HFFc6 (cell line): ENCODE measurements around the gene NHP2. TPM values are rescaled to one million over a fixed set of nuclear protein-coding genes. Genes with fewer than 3 reads are reported as not detected.

Experiments used
- DNase-seq: peaks from one replicate; pipeline ENCODE4 v3.0.0-alpha.2; 2018
- H3K27ac Mint-ChIP-seq: 2 replicates; pipeline ENCODE4 v1.8.0; 2020; ENCODE audit warnings: mild to moderate bottlenecking, mixed read lengths
- H3K27me3 Mint-ChIP-seq: 2 replicates; pipeline ENCODE4 v1.8.0; 2021; ENCODE audit warnings: mild to moderate bottlenecking, moderate library complexity, mixed read lengths; ENCODE audit not compliant: insufficient read depth
- H3K36me3 Mint-ChIP-seq: 2 replicates; pipeline ENCODE4 v1.8.0; 2021; ENCODE audit warnings: low read depth, mixed read lengths
- H3K4me1 Mint-ChIP-seq: 2 replicates; pipeline ENCODE4 v1.8.0; 2020; ENCODE audit warnings: low read depth, mixed read lengths
- H3K4me3 Mint-ChIP-seq: 2 replicates; pipeline ENCODE4 v1.8.0; 2020; ENCODE audit warnings: mild to moderate bottlenecking, moderate library complexity, mixed read lengths
- H3K9me3 Mint-ChIP-seq: 2 replicates; pipeline ENCODE4 v1.8.0; 2020; ENCODE audit warnings: mild to moderate bottlenecking, mixed read lengths
- CTCF ChIP-seq: fragments of 200-600 bp; sonication (generic); IDR thresholded peaks from 2 replicates; pipeline ENCODE4 v1.5.0; 2021; ENCODE audit warnings: antibody characterized with exemption, mild to moderate bottlenecking
- total RNA-seq, 6 experiments: library from RNA; stranded (reverse); fragmentation: NEBNext Ultra II Directional; extraction: Animal tissue kit (Norgen Biotek cat#: 25700); gene quantifications; 2 replicates in 1 of 6; 3 replicates in 5 of 6; pipeline ENCODE4 v1.2.3, GENCODE V29; 2021

The NHP2 gene
- total RNA-seq, 6 experiments from 2014 or later, result 172 to 204 (median 184) TPM

DNA sequence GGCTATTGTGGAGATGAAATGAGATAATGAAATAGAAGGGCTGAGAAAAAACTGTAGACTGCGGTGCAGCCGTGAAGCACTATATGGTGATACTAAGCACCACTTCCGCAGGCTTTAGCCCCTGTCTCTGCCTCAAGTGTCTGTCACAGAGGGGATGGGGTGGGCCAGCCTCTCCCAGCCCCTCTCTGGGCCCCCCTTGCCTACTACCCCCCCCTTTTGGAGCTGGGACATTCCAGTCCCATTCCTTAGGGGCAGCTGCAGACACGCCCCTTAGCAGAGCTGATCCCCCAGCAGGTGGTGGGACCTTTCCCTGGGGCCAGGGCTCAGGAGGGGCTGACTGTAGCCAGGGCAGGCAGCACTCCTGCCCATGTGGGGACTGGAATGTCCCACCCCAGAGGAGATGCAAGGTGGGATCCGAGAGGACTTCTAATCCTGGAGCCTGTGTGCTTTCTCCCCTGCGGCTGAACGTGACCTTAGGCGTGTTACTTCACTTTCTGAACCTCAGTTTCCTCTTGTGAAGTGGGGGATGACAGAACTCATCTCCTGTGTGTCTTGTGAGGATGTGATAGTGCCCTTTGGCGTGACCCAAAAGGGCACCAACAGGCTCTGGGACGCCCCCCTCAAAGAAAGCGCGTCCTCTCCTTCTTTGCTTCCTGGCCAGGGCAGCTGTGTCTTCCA lies 38.4 kb downstream of the NHP2 start:
- TF ChIP-seq CTCF, result no peak
- no peak overlapping the region for H3K4me3 Mint-ChIP-seq
- H3K9me3 Mint-ChIP-seq, result peaks cover 5% of the 10 kb centered on the region; the same call in 1 of the 2 replicates
- DNase-seq, result no peak
- no peaks in the 10 kb centered on the region; the same call in 1 of the 2 replicates for H3K36me3 Mint-ChIP-seq
- H3K4me1 Mint-ChIP-seq, result no peaks in the 10 kb centered on the region
- H3K27ac Mint-ChIP-seq, result no peak overlapping the region
- H3K27me3 Mint-ChIP-seq, result peaks cover 30% of the 10 kb centered on the region

GRCh38 chr5:178114325-178115135 lies 39.2 kb downstream of the NHP2 start:
- Mint-ChIP-seq H3K27ac (no peak overlapping the region), H3K36me3 (no peaks in the 10 kb centered on the region; the same call in 1 of the 2 replicates), H3K9me3 (peaks cover 5% of the 10 kb centered on the region; the same call in 1 of the 2 replicates), H3K4me3 (0 out of 2 replicates have a peak overlapping the region, but pooled peaks have one; percentile 26), H3K27me3 (peaks cover 30% of the 10 kb centered on the region), H3K4me1 (no peaks in the 10 kb centered on the region)
- DNase-seq, result no peak
- no peak for TF ChIP-seq CTCF

- Mint-ChIP-seq H3K36me3 (no peaks in the 10 kb centered on the region; the same call in 1 of the 2 replicates), H3K27me3 (peaks cover 30% of the 10 kb centered on the region), H3K4me3 (0 out of 2 replicates have a peak overlapping the region, but pooled peaks have one; percentile 26), H3K4me1 (no peaks in the 10 kb centered on the region), H3K27ac (no peak overlapping the region), H3K9me3 (peaks cover 5% of the 10 kb centered on the region; the same call in 1 of the 2 replicates)
- DNase-seq, result no peak
- no peak for TF ChIP-seq CTCF
Observed at GRCh38 chr5:178113841-178114324, 39.8 kb downstream of the NHP2 start.

GRCh38 chr5:178113141-178113787 lies 40.4 kb downstream of the NHP2 start, which contains the start of gene N4BP3:
Gene N4BP3 (plus strand): TSS chr5:178113532. CDS start chr5:178119584, 6,052 bp downstream.
- no peaks in the 10 kb centered on the region; the same call in 1 of the 2 replicates for H3K36me3 Mint-ChIP-seq
- H3K4me3 Mint-ChIP-seq, result peak within 1 kb of the TSS; percentile 65
- DNase-seq, result no peak
- peaks cover 33% of the 10 kb centered on the region for H3K27me3 Mint-ChIP-seq
- H3K9me3 Mint-ChIP-seq, result peaks cover 5% of the 10 kb centered on the region; the same call in 1 of the 2 replicates
- H3K4me1 Mint-ChIP-seq, result no peaks in the 10 kb centered on the region
- H3K27ac Mint-ChIP-seq, result no peak within 1 kb of the TSS
- no peak for TF ChIP-seq CTCF

GRCh38 chr5:178112545-178112944 lies 41.1 kb downstream of the NHP2 start:
- no peak for TF ChIP-seq CTCF
- H3K4me1 Mint-ChIP-seq, result no peaks in the 10 kb centered on the region
- no peak for DNase-seq
- H3K36me3 Mint-ChIP-seq, result no peaks in the 10 kb centered on the region; the same call in 1 of the 2 replicates
- no peak overlapping the region for H3K27ac Mint-ChIP-seq
- peaks cover 5% of the 10 kb centered on the region; the same call in 1 of the 2 replicates for H3K9me3 Mint-ChIP-seq
- H3K4me3 Mint-ChIP-seq, result peak overlapping the region; percentile 65; the same call in 1 of the 2 replicates
- peaks cover 34% of the 10 kb centered on the region for H3K27me3 Mint-ChIP-seq
